ENCODE results near the gene B3GAT1. TPM values are rescaled to one million over a fixed set of nuclear protein-coding genes. Genes with fewer than 3 reads are reported as not detected.

Gene B3GAT1
- polyA plus RNA-seq, 4 donors: 2.5 to 5.5 (median 4.1) TPM

GRCh38 chr11:134374891-134375550, 37.0 kb downstream of the B3GAT1 start:
- DNase-seq (ENCODE audit: low read depth in 4 of 4, low spot score in 2 of 4): no peak

- DNase-seq (ENCODE audit: low read depth in 4 of 4, low spot score in 2 of 4): no peak
These were observed 37.9 kb downstream of the B3GAT1 start for GRCh38 chr11:134374171-134374570.

GRCh38 chr11:134373591-134374052, 38.4 kb downstream of the B3GAT1 start:
- DNase-seq (ENCODE audit: low read depth in 4 of 4, low spot score in 2 of 4): no peak

GRCh38 chr11:134372961-134373360, 39.1 kb downstream of the B3GAT1 start:
- DNase-seq (ENCODE audit: low read depth in 4 of 4, low spot score in 2 of 4): no peak

GRCh38 chr11:134372536-134372935, 39.5 kb downstream of the B3GAT1 start:
- no peak for DNase-seq (ENCODE audit: low read depth in 4 of 4, low spot score in 2 of 4)

GRCh38 chr11:134371436-134372185, 40.4 kb downstream of the B3GAT1 start:
- DNase-seq (ENCODE audit: low read depth in 4 of 4, low spot score in 2 of 4): no peak

GRCh38 chr11:134370526-134371435, 41.3 kb downstream of the B3GAT1 start:
- DNase-seq (ENCODE audit: low read depth in 4 of 4, low spot score in 2 of 4): no peak

- DNase-seq (ENCODE audit: low read depth in 4 of 4, low spot score in 2 of 4): no peak
These were observed 42.2 kb downstream of the B3GAT1 start for GRCh38 chr11:134369656-134370525.

- no peak for DNase-seq (ENCODE audit: low read depth in 4 of 4, low spot score in 2 of 4)
These were observed 44.3 kb downstream of the B3GAT1 start for GRCh38 chr11:134367781-134368180.

GRCh38 chr11:134366254-134366653, 45.8 kb downstream of the B3GAT1 start:
- DNase-seq (ENCODE audit: low read depth in 4 of 4, low spot score in 2 of 4): no peak

- no peak for DNase-seq (ENCODE audit: low read depth in 4 of 4, low spot score in 2 of 4)
These were observed 46.8 kb downstream of the B3GAT1 start for GRCh38 chr11:134365011-134365925.

- no peak for DNase-seq (ENCODE audit: low read depth in 4 of 4, low spot score in 2 of 4)
These were observed 47.8 kb downstream of the B3GAT1 start for GRCh38 chr11:134364261-134364660.

GRCh38 chr11:134363592-134363991, 48.5 kb downstream of the B3GAT1 start:
- DNase-seq (ENCODE audit: low read depth in 4 of 4, low spot score in 2 of 4): no peak

- no peak for DNase-seq (ENCODE audit: low read depth in 4 of 4, low spot score in 2 of 4)
These were observed 48.9 kb downstream of the B3GAT1 start for GRCh38 chr11:134363161-134363560.

- DNase-seq (ENCODE audit: low read depth in 4 of 4, low spot score in 2 of 4): no peak
These were observed 49.7 kb downstream of the B3GAT1 start for GRCh38 chr11:134362192-134362901.

- no peak for DNase-seq (ENCODE audit: low read depth in 4 of 4, low spot score in 2 of 4)
These were observed 50.4 kb downstream of the B3GAT1 start for GRCh38 chr11:134361661-134362060.

- peak in 3 of 4 donors; percentile 53 to 69 (median 65) for DNase-seq (ENCODE audit: low read depth in 4 of 4, low spot score in 2 of 4)
These were observed 51.8 kb downstream of the B3GAT1 start for GRCh38 chr11:134360050-134360835.

GRCh38 chr11:134359646-134360045, 52.4 kb downstream of the B3GAT1 start:
- no peak for DNase-seq (ENCODE audit: low read depth in 4 of 4, low spot score in 2 of 4)

All from left renal cortex interstitium (tissue), 4 donors.